ENCODE measurements around the gene PLCL2. TPM values are rescaled to one million over a fixed set of nuclear protein-coding genes. Genes with fewer than 3 reads are reported as not detected.

Gene PLCL2
- 10 to 100 TPM; 71.5 to 94.9 (median 84.7) TPM for total RNA-seq
- total RNA-seq (2013), result 176 TPM

DNA sequence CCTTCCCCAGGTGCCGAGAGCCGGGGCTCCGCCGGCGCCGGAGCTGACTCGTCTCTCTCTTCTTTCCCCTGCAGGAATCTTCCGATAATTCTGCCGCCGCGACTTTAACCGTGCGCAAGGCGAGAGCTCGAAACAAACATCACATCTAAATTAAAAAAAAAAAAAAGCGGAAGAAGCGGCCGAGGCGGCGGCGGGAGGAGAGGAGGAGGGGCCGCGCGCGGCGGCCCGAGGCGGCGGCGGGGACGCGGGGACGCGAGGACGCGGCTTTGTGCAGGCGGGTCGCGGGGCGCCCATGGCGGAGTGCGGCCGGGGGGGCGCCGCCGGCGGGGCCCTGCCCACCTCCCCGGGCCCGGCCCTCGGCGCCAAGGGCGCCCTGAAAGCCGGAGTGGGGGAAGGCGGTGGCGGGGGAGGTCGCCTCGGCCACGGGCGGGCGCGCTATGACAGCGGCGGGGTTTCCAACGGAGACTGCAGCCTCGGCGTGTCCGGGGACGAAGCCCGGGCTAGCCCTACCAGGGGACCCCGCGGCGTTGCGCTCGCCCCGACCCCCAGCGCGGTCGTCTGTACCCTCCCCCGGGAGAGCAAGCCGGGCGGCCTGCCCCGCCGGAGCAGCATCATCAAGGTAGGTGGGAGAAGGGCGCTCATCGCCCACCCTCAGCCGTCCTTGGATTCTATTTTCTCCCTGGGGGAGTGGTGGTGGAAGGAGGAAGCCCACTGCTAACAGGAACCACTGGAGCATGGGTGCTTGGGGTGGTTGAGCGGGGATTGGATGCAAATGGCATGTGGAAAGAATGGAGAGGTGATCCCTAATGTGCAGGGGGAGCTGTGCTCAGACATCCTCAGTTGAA is at the start of gene PLCL2:
Gene PLCL2 (plus strand): TSS at position 208 of the 845 bp plus-strand sequence. CDS start 85 bp downstream, at position 293.
- H3K4me3 ChIP-seq (ENCODE audit: low read length), result peak within 1 kb of the TSS; percentile 99
- H3K27me3 Mint-ChIP-seq (ENCODE audit: low read depth in 2 of 2), result no peaks in the 10 kb centered on the region
- H3K36me3 Mint-ChIP-seq, result no peaks in the 10 kb centered on the region
- H3K9me3 ChIP-seq (ENCODE audit: control insufficient read depth, insufficient read depth, low read length), result no peaks in the 10 kb centered on the region
- H3K27ac Mint-ChIP-seq, result peak within 1 kb of the TSS; percentile 96
- H3K27me3 ChIP-seq (ENCODE audit: control insufficient read depth, insufficient read depth, low read length), result no peaks in the 10 kb centered on the region
- no peaks in the 10 kb centered on the region for H3K36me3 ChIP-seq (ENCODE audit: control insufficient read depth, insufficient read depth, low read length)
- H3K4me1 ChIP-seq (ENCODE audit: control insufficient read depth, insufficient read depth, low read length), result peaks cover 24% of the 10 kb centered on the region
- intact Hi-C loops (cut with micrococcal nuclease), result loop anchor here (1.0 to 5.0 kb wide), 6 partner anchors 43 to 583 kb away; no protein-coding TSS in a partner anchor
- WGBS (ENCODE audit: insufficient coverage), result 0% methylated on average over 87 of the region's 87 CpGs
- TF ChIP-seq, protein P1, sequence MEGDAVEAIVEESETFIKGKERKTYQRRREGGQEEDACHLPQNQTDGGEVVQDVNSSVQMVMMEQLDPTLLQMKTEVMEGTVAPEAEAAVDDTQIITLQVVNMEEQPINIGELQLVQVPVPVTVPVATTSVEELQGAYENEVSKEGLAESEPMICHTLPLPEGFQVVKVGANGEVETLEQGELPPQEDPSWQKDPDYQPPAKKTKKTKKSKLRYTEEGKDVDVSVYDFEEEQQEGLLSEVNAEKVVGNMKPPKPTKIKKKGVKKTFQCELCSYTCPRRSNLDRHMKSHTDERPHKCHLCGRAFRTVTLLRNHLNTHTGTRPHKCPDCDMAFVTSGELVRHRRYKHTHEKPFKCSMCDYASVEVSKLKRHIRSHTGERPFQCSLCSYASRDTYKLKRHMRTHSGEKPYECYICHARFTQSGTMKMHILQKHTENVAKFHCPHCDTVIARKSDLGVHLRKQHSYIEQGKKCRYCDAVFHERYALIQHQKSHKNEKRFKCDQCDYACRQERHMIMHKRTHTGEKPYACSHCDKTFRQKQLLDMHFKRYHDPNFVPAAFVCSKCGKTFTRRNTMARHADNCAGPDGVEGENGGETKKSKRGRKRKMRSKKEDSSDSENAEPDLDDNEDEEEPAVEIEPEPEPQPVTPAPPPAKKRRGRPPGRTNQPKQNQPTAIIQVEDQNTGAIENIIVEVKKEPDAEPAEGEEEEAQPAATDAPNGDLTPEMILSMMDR (IDR thresholded peaks at IDR 0.05), result no peak
- ATAC-seq (peak; percentile 48 to 70 (median 62)), DNase-seq (peak; percentile 64 to 90)
- H3K9me3 Mint-ChIP-seq, result no peaks in the 10 kb centered on the region
- H3K4me3 Mint-ChIP-seq, result peak within 1 kb of the TSS; percentile 99
- peak within 1 kb of the TSS; percentile 91 for H3K27ac ChIP-seq (ENCODE audit: low read length)
- H3K4me1 Mint-ChIP-seq, result peaks cover 46 to 57% of the 10 kb centered on the region in 2 donors

DNA sequence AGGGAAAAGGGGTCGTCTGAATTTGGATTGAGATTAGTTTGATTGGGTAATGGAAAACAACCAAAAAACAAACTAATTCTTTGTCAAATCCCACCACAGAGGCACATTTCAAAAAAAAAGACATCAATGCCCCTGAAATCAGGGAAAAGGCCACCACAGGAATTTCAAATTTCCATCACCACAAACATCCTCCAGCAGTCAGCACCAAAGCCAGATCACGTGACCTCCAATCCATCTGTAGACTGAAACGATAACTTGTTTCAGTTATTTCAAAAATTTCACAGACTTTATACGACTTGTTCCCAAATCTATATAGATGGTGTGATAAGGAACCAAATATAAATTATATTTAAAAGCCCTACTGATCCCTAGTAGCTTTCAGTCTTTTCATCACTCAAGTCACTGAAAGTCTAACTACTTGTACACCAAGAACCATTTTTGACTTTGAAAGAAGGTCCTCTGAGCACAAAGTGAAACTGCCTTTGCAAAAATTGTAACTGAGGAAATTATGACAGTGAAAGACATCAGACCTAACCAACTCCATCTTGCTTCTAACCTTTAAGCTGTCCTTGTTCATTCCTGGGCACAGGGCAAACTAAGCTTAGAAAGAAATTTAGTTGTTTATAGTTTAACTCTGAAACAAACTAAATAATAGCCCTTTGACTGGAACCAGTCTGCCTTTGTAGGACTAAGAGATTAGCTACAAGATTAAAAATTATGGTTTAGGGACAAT is 48.1 kb upstream of the PLCL2 start:
- H3K27me3 Mint-ChIP-seq (ENCODE audit: low read depth in 2 of 2), result no peaks in the 10 kb centered on the region

DNA sequence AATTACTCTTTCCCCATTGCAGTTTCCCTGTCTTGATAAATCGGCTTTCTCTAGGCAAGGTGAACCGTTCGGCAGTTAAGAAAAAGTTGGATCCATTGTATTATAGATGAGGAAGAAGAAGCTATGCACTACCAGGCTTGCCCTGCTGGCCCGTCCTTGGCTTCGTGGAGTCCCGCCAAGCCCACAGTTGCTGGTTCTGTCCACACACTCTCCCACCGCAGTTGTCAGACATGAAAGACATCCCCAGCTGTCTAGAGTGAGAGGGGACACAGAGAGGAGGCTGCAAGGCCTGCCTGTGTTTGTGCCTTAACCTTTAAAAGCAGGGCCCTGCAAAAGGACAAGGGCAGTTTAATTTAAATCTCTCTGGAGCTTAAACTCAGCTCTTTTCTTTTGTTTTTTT is 47.2 kb upstream of the PLCL2 start:
- DNase-seq, result no peak
- WGBS (ENCODE audit: insufficient coverage), result 82% methylated on average over 7 of the region's 7 CpGs
- TF ChIP-seq, protein P1 (IDR thresholded peaks at IDR 0.05), result no peak
- Histone ChIP-seq H3K27me3 (ENCODE audit: control insufficient read depth, insufficient read depth, low read length) (no peaks in the 10 kb centered on the region), H3K9me3 (ENCODE audit: control insufficient read depth, insufficient read depth, low read length) (no peaks in the 10 kb centered on the region), H3K4me3 (ENCODE audit: low read length) (no peak overlapping the region), H3K4me1 (ENCODE audit: control insufficient read depth, insufficient read depth, low read length) (peaks cover 20% of the 10 kb centered on the region), H3K27ac (ENCODE audit: low read length) (no peak overlapping the region), H3K36me3 (ENCODE audit: control insufficient read depth, insufficient read depth, low read length) (no peaks in the 10 kb centered on the region)
- Mint-ChIP-seq H3K4me3 (no peak overlapping the region), H3K27me3 (ENCODE audit: low read depth in 2 of 2) (no peaks in the 10 kb centered on the region), H3K4me1 (peaks cover 33 to 41% of the 10 kb centered on the region in 2 donors), H3K36me3 (no peaks in the 10 kb centered on the region), H3K9me3 (no peaks in the 10 kb centered on the region), H3K27ac (no peak overlapping the region)
- intact Hi-C loops (cut with micrococcal nuclease), result no loop called here
- no peak for ATAC-seq

More for the DNA sequence above, 48.1 kb upstream of the PLCL2 start:
- Histone ChIP-seq H3K4me1 (ENCODE audit: control insufficient read depth, insufficient read depth, low read length) (peaks cover 11% of the 10 kb centered on the region), H3K9me3 (ENCODE audit: control insufficient read depth, insufficient read depth, low read length) (no peaks in the 10 kb centered on the region), H3K27me3 (ENCODE audit: control insufficient read depth, insufficient read depth, low read length) (no peaks in the 10 kb centered on the region), H3K27ac (ENCODE audit: low read length) (no peak overlapping the region), H3K36me3 (ENCODE audit: control insufficient read depth, insufficient read depth, low read length) (no peaks in the 10 kb centered on the region), H3K4me3 (ENCODE audit: low read length) (no peak overlapping the region)
- TF ChIP-seq, protein P1 (IDR thresholded peaks at IDR 0.05), result no peak
- Mint-ChIP-seq H3K4me3 (no peak overlapping the region), H3K4me1 (peaks cover 24 to 32% of the 10 kb centered on the region in 2 donors), H3K9me3 (no peaks in the 10 kb centered on the region), H3K27ac (no peak overlapping the region), H3K36me3 (no peaks in the 10 kb centered on the region)
- WGBS (ENCODE audit: insufficient coverage), result 100% methylated on average over 1 of the region's 4 CpGs
- DNase-seq, result no peak
- intact Hi-C loops (cut with micrococcal nuclease), result no loop called here
- ATAC-seq, result no peak
